HEK293 (cell line): ENCODE data around the gene FGFR3.

Source experiments
- GFI1B ChIP-seq: fragments of 450-650 bp; formaldehyde crosslinking; IDR thresholded peaks from 2 replicates; pipeline ENCODE4 v1.5.1; 2016; ENCODE audit warnings: missing biosample characterization, missing genetic modification characterization
- IKZF3 ChIP-seq: fragments of 450-650 bp; IDR thresholded peaks from 2 replicates; pipeline ENCODE4 v1.5.0; 2018; ENCODE audit warnings: missing biosample characterization, mild to moderate bottlenecking, missing genetic modification characterization, moderate library complexity
- KLF10 ChIP-seq: fragments of 450-650 bp; IDR thresholded peaks from 2 replicates; pipeline ENCODE4 v1.5.1; 2018; ENCODE audit warnings: missing biosample characterization, mild to moderate bottlenecking, missing genetic modification characterization
- MYNN ChIP-seq: fragments of 450-650 bp; formaldehyde crosslinking; IDR thresholded peaks from 2 replicates; pipeline ENCODE4 v1.5.1; 2016; ENCODE audit warnings: missing biosample characterization, missing genetic modification characterization, borderline replicate concordance
- MZF1 ChIP-seq: fragments of 450-650 bp; formaldehyde crosslinking; IDR thresholded peaks from 2 replicates; pipeline ENCODE4 v1.5.1; 2017; ENCODE audit warnings: missing biosample characterization, missing genetic modification characterization, borderline replicate concordance
- PRDM1 ChIP-seq: fragments of 450-650 bp; formaldehyde crosslinking; IDR thresholded peaks from 2 replicates; pipeline ENCODE4; 2016; ENCODE audit warnings: missing biosample characterization, missing genetic modification characterization
- PRDM4 ChIP-seq: fragments of 450-650 bp; formaldehyde crosslinking; IDR thresholded peaks from 2 replicates; pipeline ENCODE4 v1.5.1; 2017; ENCODE audit warnings: missing biosample characterization, missing genetic modification characterization
- SCRT2 ChIP-seq: fragments of 450-650 bp; formaldehyde crosslinking; IDR thresholded peaks from 2 replicates; pipeline ENCODE4 v1.5.1; 2016; ENCODE audit warnings: missing biosample characterization, missing genetic modification characterization
- SP3 ChIP-seq: fragments of 450-650 bp; formaldehyde crosslinking; IDR thresholded peaks from 2 replicates; pipeline ENCODE4 v1.5.1; 2016; ENCODE audit warnings: missing biosample characterization, missing genetic modification characterization
- ZBTB8A ChIP-seq: fragments of 450-650 bp; formaldehyde crosslinking; IDR thresholded peaks from 2 replicates; pipeline ENCODE4 v1.5.1; 2016; ENCODE audit warnings: missing biosample characterization, missing genetic modification characterization
- ZIC2 ChIP-seq: fragments of 450-650 bp; formaldehyde crosslinking; IDR thresholded peaks from 2 replicates; pipeline ENCODE4 v1.5.1; 2016; ENCODE audit warnings: missing biosample characterization, missing genetic modification characterization
- ZNF10 ChIP-seq: fragments of 450-650 bp; formaldehyde crosslinking; IDR thresholded peaks from 2 replicates; pipeline ENCODE4 v1.5.1; 2017; ENCODE audit warnings: missing biosample characterization, missing genetic modification characterization
- ZNF146 ChIP-seq: fragments of 450-650 bp; formaldehyde crosslinking; IDR thresholded peaks from 2 replicates; pipeline ENCODE4 v1.5.1; 2016; ENCODE audit warnings: missing biosample characterization, missing genetic modification characterization
- ZNF174 ChIP-seq: fragments of 450-650 bp; formaldehyde crosslinking; IDR thresholded peaks from 2 replicates; pipeline ENCODE4 v1.5.0; 2017; ENCODE audit warnings: missing biosample characterization, mild to moderate bottlenecking, missing genetic modification characterization
- ZNF223 ChIP-seq: fragments of 450-650 bp; formaldehyde crosslinking; IDR thresholded peaks from 2 replicates; pipeline ENCODE4 v1.5.1; 2016; ENCODE audit warnings: missing biosample characterization, missing genetic modification characterization
- ZNF23 ChIP-seq: fragments of 450-650 bp; formaldehyde crosslinking; IDR thresholded peaks from 2 replicates; pipeline ENCODE4 v1.5.1; 2016; ENCODE audit warnings: missing biosample characterization, missing genetic modification characterization, borderline replicate concordance
- ZNF266 ChIP-seq: fragments of 450-650 bp; formaldehyde crosslinking; IDR thresholded peaks from 2 replicates; pipeline ENCODE4 v1.5.1; 2016; ENCODE audit warnings: missing biosample characterization, missing genetic modification characterization, low read depth
- ZNF350 ChIP-seq: fragments of 450-650 bp; formaldehyde crosslinking; IDR thresholded peaks from 2 replicates; pipeline ENCODE4 v1.5.0; 2017; ENCODE audit warnings: missing biosample characterization, mild to moderate bottlenecking, missing genetic modification characterization
- ZNF423 ChIP-seq: fragments of 450-650 bp; formaldehyde crosslinking; IDR thresholded peaks from 2 replicates; pipeline ENCODE4 v1.5.1; 2016; ENCODE audit warnings: missing biosample characterization, missing genetic modification characterization
- ZNF501 ChIP-seq: fragments of 450-650 bp; formaldehyde crosslinking; IDR thresholded peaks from 2 replicates; pipeline ENCODE4 v1.5.1; 2016; ENCODE audit warnings: missing biosample characterization, missing genetic modification characterization
- ZNF555 ChIP-seq: fragments of 450-650 bp; formaldehyde crosslinking; conservative IDR thresholded peaks from 2 replicates; pipeline ENCODE4 v1.5.1; 2017; ENCODE audit warnings: missing biosample characterization, mild to moderate bottlenecking, missing genetic modification characterization, inconsistent platforms
- ZNF660 ChIP-seq: fragments of 450-650 bp; IDR thresholded peaks from 2 replicates; pipeline ENCODE4 v1.5.1; 2018; ENCODE audit warnings: missing biosample characterization, mild to moderate bottlenecking, missing genetic modification characterization
- ZNF670 ChIP-seq: fragments of 450-650 bp; formaldehyde crosslinking; IDR thresholded peaks from 2 replicates; pipeline ENCODE4 v1.5.1; 2016; ENCODE audit warnings: missing biosample characterization, missing genetic modification characterization, low read depth
- ZNF777 ChIP-seq: fragments of 450-650 bp; formaldehyde crosslinking; IDR thresholded peaks from 2 replicates; pipeline ENCODE4 v1.5.1; 2017; ENCODE audit warnings: missing biosample characterization, missing genetic modification characterization, borderline replicate concordance
- ZNF785 ChIP-seq: fragments of 450-650 bp; formaldehyde crosslinking; IDR thresholded peaks from 2 replicates; pipeline ENCODE4 v1.5.1; 2016; ENCODE audit warnings: missing biosample characterization, missing genetic modification characterization
- ZNF791 ChIP-seq: fragments of 450-650 bp; formaldehyde crosslinking; IDR thresholded peaks from 2 replicates; pipeline ENCODE4 v1.5.1; 2016; ENCODE audit warnings: missing biosample characterization, missing genetic modification characterization
- ZNF837 ChIP-seq: fragments of 450-650 bp; formaldehyde crosslinking; IDR thresholded peaks from 2 replicates; pipeline ENCODE4 v1.5.1; 2016; ENCODE audit warnings: missing biosample characterization, missing genetic modification characterization
- ZXDB ChIP-seq: fragments of 450-650 bp; formaldehyde crosslinking; IDR thresholded peaks from 2 replicates; pipeline ENCODE4 v1.5.1; 2016; ENCODE audit warnings: missing biosample characterization, missing genetic modification characterization
- TF ChIP-seq, protein P1 (sequence below): fragments of 450-650 bp; formaldehyde crosslinking; IDR thresholded peaks from 2 replicates; pipeline ENCODE4 v1.5.1; 2016; ENCODE audit warnings: missing biosample characterization, missing genetic modification characterization
- TF ChIP-seq, protein P2 (sequence below): fragments of 450-650 bp; formaldehyde crosslinking; IDR thresholded peaks from 2 replicates; pipeline ENCODE4 v1.5.1; 2016; ENCODE audit warnings: missing biosample characterization, missing genetic modification characterization
- TF ChIP-seq, protein P3 (sequence below): fragments of 450-650 bp; formaldehyde crosslinking; IDR thresholded peaks from 2 replicates; pipeline ENCODE4 v1.5.1; 2016; ENCODE audit warnings: missing biosample characterization, missing genetic modification characterization
- TF ChIP-seq, protein P4 (sequence below): fragments of 450-650 bp; formaldehyde crosslinking; IDR thresholded peaks from 2 replicates; pipeline ENCODE4 v1.5.1; 2016; ENCODE audit warnings: missing biosample characterization, missing genetic modification characterization

Gene FGFR3

DNA sequence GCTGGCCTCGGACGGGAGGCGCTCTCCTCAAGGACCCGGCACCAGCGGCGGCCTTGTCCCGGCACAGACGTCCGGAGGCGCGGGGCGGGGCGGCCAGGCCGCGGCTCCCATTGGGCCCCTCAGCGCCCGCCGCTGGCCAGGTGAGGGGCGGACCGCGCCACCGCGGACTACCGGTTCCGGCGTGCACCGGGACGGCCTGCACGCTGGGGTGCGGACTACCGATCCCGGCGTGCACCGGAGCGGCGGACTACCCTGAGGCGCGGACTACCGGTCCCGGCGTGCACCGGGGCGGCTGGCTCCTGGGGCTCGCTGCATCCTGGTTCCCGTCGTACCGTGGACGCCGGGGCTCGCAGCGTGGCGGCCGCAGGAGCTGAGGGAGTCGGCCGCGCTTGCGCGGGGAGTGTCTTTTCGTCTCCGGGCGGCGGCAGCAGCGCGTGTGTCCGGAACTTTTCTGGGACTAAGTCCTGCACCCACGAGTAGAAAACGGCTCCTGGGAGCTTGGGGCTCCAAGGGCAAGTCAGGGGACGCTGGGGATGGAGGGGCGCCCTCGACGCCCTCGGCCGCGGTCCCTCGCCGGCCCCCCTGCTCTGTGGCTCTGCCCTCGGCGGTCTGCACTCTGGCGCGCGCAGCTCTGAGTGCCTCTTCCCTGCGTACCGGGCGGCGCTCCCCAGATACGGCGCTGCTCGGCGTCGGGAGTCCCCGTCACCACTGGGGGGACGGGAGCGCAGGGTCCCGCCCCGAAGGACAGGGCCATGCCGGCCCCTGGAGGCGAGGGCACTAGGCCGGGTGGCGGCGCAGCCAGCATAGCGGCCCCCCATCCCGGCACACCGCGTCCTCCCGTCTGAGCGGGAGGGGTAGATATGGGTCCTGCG is 63.2 kb downstream of the FGFR3 start, which contains the start of gene LETM1 (continued):
- no peak for TF ChIP-seq ZNF791 (tag by site-specific recombination)
- no peak; the same call in 1 of the 2 replicates for TF ChIP-seq ZNF10
- TF ChIP-seq ZNF777 (tag by site-specific recombination) = peak; percentile 52; the same call in 1 of the 2 replicates
- peak; percentile 67 for TF ChIP-seq ZBTB8A
- no peak for TF ChIP-seq GFI1B (tag by site-specific recombination)
- TF ChIP-seq ZNF223 (tag by site-specific recombination) = no peak
- no peak for TF ChIP-seq SCRT2 (tag by site-specific recombination)
- TF ChIP-seq MZF1 (tag by site-specific recombination) = no peak
- TF ChIP-seq, protein P1, sequence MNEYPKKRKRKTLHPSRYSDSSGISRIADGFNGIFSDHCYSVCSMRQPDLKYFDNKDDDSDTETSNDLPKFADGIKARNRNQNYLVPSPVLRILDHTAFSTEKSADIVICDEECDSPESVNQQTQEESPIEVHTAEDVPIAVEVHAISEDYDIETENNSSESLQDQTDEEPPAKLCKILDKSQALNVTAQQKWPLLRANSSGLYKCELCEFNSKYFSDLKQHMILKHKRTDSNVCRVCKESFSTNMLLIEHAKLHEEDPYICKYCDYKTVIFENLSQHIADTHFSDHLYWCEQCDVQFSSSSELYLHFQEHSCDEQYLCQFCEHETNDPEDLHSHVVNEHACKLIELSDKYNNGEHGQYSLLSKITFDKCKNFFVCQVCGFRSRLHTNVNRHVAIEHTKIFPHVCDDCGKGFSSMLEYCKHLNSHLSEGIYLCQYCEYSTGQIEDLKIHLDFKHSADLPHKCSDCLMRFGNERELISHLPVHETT (tag by site-specific recombination) = 0 out of 2 replicates have a peak, but pooled peaks have one; percentile 21
- no peak for TF ChIP-seq MYNN
- no peak for TF ChIP-seq ZNF266 (tag by site-specific recombination)
- TF ChIP-seq, protein P2, sequence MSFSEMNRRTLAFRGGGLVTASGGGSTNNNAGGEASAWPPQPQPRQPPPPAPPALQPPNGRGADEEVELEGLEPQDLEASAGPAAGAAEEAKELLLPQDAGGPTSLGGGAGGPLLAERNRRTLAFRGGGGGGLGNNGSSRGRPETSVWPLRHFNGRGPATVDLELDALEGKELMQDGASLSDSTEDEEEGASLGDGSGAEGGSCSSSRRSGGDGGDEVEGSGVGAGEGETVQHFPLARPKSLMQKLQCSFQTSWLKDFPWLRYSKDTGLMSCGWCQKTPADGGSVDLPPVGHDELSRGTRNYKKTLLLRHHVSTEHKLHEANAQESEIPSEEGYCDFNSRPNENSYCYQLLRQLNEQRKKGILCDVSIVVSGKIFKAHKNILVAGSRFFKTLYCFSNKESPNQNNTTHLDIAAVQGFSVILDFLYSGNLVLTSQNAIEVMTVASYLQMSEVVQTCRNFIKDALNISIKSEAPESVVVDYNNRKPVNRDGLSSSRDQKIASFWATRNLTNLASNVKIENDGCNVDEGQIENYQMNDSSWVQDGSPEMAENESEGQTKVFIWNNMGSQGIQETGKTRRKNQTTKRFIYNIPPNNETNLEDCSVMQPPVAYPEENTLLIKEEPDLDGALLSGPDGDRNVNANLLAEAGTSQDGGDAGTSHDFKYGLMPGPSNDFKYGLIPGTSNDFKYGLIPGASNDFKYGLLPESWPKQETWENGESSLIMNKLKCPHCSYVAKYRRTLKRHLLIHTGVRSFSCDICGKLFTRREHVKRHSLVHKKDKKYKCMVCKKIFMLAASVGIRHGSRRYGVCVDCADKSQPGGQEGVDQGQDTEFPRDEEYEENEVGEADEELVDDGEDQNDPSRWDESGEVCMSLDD (tag by site-specific recombination) = peak; percentile 70
- TF ChIP-seq SP3 = peak; percentile 55
- no peak for TF ChIP-seq PRDM1 (tag by site-specific recombination)
- TF ChIP-seq ZNF501 (tag by site-specific recombination) = peak; percentile 76; the same call in 1 of the 2 replicates
- TF ChIP-seq ZNF660 = 0 out of 2 replicates have a peak, but pooled peaks have one; percentile 57
- no peak for TF ChIP-seq ZNF555 (tag by site-specific recombination)
- no peak for TF ChIP-seq ZNF785
- TF ChIP-seq ZNF23 = no peak
- TF ChIP-seq ZXDB (tag by site-specific recombination) = peak; percentile 77
- TF ChIP-seq, protein P3, sequence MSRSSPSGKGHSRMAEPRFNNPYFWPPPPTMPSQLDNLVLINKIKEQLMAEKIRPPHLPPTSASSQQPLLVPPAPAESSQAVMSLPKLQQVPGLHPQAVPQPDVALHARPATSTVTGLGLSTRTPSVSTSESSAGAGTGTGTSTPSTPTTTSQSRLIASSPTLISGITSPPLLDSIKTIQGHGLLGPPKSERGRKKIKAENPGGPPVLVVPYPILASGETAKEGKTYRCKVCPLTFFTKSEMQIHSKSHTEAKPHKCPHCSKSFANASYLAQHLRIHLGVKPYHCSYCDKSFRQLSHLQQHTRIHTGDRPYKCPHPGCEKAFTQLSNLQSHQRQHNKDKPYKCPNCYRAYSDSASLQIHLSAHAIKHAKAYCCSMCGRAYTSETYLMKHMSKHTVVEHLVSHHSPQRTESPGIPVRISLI (tag by site-specific recombination) = no peak
- TF ChIP-seq ZNF837 (tag by site-specific recombination) = no peak
- TF ChIP-seq ZNF423 = no peak
- no peak; the same call in 1 of the 2 replicates for TF ChIP-seq IKZF3 (tag by site-specific recombination)
- no peak for TF ChIP-seq ZNF146 (tag by site-specific recombination)
- TF ChIP-seq, protein P4, sequence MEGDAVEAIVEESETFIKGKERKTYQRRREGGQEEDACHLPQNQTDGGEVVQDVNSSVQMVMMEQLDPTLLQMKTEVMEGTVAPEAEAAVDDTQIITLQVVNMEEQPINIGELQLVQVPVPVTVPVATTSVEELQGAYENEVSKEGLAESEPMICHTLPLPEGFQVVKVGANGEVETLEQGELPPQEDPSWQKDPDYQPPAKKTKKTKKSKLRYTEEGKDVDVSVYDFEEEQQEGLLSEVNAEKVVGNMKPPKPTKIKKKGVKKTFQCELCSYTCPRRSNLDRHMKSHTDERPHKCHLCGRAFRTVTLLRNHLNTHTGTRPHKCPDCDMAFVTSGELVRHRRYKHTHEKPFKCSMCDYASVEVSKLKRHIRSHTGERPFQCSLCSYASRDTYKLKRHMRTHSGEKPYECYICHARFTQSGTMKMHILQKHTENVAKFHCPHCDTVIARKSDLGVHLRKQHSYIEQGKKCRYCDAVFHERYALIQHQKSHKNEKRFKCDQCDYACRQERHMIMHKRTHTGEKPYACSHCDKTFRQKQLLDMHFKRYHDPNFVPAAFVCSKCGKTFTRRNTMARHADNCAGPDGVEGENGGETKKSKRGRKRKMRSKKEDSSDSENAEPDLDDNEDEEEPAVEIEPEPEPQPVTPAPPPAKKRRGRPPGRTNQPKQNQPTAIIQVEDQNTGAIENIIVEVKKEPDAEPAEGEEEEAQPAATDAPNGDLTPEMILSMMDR (tag by site-specific recombination) = peak; percentile 83
- TF ChIP-seq KLF10 (tag by site-specific recombination) = peak; percentile 87
- no peak for TF ChIP-seq ZNF174
- no peak for TF ChIP-seq ZNF350
- peak; percentile 40 for TF ChIP-seq ZIC2 (tag by site-specific recombination)
- no peak for TF ChIP-seq ZNF670 (tag by site-specific recombination)
- no peak for TF ChIP-seq PRDM4 (tag by site-specific recombination)
